ENCODE measurements around the gene RASGRP3.

- TF ChIP-seq EGR1 (IDR thresholded peaks at IDR 0.05; ENCODE audit: low read depth), result no peak
- no peak for TF ChIP-seq CBX3 (IDR thresholded peaks at IDR 0.05; ENCODE audit: low read depth)
- TF ChIP-seq, protein P1, sequence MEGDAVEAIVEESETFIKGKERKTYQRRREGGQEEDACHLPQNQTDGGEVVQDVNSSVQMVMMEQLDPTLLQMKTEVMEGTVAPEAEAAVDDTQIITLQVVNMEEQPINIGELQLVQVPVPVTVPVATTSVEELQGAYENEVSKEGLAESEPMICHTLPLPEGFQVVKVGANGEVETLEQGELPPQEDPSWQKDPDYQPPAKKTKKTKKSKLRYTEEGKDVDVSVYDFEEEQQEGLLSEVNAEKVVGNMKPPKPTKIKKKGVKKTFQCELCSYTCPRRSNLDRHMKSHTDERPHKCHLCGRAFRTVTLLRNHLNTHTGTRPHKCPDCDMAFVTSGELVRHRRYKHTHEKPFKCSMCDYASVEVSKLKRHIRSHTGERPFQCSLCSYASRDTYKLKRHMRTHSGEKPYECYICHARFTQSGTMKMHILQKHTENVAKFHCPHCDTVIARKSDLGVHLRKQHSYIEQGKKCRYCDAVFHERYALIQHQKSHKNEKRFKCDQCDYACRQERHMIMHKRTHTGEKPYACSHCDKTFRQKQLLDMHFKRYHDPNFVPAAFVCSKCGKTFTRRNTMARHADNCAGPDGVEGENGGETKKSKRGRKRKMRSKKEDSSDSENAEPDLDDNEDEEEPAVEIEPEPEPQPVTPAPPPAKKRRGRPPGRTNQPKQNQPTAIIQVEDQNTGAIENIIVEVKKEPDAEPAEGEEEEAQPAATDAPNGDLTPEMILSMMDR (IDR thresholded peaks at IDR 0.05 in 2 of 3, conservative IDR thresholded peaks at IDR 0.05 in 1 of 3; ENCODE audit: borderline replicate concordance in 1 of 3, insufficient read depth in 1 of 3, low read depth in 2 of 3, low read length in 2 of 3), result no peak
- TF ChIP-seq POLR2A (IDR thresholded peaks at IDR 0.05; ENCODE audit: borderline replicate concordance, extremely low read depth, insufficient read depth, insufficient read length), result no peak
These were observed 33.8 kb upstream of the RASGRP3 start for GRCh38 chr2:33442528-33443079.

Data from HCT116 (cell line).